Medulla oblongata (tissue), 1 donor: ENCODE results near the gene TAC1.
"Not testable (repeated sequence)": the region's sequence is repeated elsewhere in the genome, so short reads cannot be mapped to it uniquely, and the experiment has no call there.

ENCODE experiments used
- DNase-seq: peaks from one replicate; pipeline ENCODE4 v3.0.0-alpha.2; 2015; ENCODE audit errors: extremely low spot score

The TAC1 gene, protein sequence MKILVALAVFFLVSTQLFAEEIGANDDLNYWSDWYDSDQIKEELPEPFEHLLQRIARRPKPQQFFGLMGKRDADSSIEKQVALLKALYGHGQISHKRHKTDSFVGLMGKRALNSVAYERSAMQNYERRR

DNA sequence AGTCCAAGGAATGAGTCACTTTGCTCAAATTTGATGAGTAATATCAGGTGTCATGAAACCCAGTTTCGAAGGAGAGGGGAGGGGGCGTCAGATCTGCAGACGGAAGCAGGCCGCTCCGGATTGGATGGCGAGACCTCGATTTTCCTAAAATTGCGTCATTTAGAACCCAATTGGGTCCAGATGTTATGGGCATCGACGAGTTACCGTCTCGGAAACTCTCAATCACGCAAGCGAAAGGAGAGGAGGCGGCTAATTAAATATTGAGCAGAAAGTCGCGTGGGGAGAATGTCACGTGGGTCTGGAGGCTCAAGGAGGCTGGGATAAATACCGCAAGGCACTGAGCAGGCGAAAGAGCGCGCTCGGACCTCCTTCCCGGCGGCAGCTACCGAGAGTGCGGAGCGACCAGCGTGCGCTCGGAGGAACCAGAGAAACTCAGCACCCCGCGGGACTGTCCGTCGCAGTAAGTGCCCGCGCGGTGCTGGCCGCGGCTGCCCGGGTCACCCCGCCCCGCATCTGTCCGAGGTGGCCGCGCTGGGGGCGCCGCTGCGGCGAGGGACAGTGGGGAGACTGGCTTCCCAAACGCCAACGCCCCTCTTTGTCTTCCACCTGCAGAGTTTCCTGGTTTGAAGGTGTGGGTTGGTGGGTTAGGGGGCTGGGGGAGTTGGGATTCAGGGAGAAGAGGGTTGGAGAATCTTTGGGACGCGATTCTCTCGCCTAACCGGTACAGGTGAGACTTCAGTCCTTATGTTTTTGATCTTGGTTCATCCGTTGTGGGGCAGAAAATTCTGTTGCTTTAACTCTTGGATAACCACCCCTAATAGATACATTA is at the start of gene TAC1:
TAC1 (plus strand) TSS at position 351 of the 829 bp plus-strand sequence. CDS start 527 bp downstream, outside the sequence.
- DNase-seq = no peak

DNA sequence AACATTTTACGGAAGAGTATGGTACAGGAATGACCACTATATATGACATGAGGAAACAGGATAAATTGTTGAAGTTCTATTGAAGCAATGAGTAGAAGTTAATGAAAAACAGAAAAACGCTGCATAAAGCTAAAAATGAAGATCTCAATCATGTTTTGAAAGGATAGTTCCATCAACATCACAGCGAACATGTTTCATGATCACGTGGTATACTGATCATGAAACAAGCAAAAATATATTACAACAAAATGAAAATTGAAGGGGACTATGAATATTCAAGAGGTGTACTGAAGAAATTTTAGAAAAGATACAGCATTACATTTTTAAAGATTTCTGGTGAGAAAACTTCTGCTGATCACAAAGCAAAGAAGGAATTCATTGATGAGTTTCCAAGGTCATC is 45.9 kb upstream of the TAC1 start:
- DNase-seq = no peak

DNA sequence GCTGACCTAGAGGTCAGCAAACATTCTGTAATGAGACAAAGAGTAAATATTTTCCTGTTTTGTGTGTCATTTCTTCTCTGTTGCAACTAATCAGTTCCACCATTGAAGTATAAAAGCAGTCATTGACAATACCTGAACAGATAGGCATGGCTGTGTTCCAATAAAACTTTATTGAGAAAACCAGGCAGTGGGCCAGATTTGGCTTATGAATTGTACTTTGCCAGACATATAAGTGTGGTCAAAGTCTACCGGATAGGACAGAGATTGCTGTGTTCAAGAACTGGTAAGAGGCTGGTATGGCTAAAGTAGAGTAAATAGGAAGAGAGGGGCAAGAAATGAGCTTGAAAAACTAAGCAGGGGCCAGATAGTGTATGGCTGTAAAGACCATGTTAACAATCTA is 38.3 kb upstream of the TAC1 start:
- no peak for DNase-seq

DNA sequence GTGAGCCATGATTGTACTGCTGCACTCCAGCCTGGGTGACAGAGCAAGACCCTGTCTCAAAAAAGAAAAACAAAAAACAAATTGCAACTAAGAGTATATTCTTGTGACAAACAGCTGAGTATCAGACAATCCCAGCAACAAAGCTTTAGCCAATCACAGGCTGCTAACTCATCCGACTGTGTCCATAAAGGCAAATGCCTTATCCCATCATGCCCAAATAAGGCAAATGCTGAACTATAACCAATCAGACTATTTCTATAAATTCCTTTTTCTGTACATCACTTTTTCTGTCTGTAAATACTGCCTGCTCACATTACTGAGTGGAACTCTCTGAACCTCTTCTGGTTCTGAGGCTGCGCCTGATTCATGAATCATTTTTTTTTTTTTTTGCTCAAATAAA is 37.5 kb upstream of the TAC1 start:
- DNase-seq = no peak

DNA sequence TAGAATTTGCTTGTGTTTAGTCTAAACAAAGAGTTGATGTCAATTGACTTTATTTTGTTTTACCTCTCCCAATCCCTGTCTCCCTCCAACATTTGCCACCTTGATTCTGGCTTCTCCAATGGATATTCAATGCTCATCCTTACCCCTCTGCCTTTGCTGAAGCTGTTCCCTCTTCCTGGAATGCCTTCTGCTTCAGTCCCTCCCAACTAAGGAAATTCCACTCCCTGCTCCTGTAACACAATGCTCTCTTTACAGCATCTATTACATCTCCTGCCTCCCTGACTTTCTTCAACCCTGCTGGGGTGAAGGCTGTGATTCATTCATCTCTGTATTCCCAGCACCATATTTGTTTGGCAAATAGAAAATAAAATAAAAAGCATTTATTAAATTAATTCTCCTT is 34.5 kb upstream of the TAC1 start:
- no peak for DNase-seq

DNA sequence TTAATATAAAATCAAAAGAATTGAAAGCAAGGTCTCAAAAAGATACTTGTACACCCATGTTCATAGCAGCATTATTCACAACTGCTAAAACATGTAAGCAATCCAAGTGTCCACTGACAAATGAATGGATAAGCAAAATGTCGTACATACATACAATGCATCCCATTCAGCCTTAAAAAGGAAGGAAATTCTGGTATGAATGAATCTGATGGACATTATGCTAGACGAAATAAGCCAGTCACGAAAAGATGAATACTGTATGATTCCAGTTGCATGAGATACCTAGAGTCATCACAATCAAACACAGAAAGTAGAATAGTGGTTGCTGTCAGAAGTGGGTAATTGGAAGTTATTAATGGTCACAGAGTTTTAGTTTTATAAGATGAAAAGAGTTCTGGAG is 9.5 kb upstream of the TAC1 start:
- DNase-seq = no peak

DNA sequence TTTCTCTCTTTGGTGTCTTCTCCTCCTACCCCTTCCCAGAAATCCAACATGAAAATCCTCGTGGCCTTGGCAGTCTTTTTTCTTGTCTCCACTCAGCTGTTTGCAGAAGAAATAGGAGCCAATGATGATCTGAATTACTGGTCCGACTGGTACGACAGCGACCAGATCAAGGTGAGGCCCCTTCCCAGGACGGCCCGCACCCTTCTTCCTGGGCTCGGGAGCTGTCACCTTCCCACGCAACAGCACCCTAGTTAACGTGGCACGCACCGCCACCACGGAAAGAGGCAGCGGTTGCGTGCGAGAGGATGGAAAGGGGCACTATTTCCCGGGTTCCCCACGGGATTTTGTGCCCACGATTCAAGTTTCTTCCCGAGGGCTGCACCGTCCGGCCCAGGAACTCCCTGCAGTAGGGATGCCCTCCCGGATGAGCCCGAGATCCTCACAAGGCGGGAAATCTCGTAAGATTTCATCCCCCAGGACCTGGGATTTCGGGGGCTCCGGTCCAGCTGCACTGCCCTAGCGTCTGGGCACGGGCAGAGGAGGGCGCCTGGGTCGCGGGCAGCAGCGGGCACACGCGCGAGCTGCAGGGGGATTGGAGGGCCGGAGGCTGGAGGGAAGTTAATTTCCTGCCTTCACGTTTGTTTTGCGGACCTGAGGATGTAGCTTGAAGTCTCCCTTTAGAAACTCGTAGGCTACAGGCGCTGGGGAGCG is 834 bp downstream of the TAC1 start:
- DNase-seq = no peak

DNA sequence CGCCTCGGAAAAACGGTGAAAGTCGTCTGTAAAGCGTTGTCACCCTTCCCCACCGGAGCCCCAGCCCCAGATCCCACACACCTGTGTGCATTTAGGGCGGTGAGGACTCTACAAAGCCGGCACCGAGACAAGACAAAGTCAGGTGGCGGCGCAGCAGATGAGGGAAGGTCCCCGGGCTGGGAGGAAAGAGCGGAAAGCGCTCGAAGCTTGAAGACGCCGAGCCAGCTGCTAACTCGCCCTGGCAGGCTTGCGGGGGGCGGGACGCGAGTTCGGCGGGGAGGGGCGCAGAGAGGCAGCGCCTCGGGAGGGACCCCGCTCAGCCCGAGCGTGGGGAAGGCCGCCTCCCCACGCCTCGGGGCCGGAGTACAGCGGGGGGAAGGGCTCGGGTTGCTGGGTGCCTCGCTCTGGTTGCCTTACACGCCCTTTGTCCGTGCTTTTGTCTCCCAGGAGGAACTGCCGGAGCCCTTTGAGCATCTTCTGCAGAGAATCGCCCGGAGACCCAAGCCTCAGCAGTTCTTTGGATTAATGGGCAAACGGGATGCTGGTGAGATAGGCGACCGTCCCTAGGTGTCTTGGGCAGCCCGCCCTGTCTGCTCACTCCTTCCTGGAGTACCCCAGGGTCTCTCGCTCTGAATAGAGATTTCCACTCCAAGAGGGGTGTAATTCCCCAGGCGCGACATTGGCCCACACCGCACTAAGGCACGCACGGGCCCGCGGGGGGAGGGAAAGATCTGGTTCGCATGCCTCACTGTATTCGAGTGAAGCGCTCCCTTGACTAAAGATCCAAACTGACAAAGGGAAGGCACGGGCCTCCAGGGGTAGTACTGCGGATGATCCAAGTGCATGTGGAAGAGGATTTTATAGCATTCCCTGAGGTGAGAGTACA is 1.6 kb downstream of the TAC1 start:
- no peak for DNase-seq

DNA sequence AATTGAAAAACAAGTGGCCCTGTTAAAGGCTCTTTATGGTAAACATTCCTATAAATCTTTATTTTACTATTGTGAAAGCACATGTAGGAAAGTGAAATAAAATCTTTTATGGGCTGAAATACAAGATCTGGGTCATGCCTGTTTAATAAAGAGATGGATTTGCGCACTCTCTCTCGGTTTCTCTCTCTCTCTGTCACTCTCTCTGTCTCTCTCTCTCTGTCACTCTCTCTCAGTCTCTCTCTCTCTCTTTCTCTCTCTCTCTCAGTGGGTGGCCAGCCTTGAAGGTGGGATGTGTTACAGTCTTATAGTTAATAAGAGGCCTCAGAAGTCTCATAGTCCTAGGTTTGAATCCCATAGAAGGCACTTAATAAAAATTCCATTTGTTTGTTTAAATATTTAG is 2.4 kb downstream of the TAC1 start:
- DNase-seq = no peak

DNA sequence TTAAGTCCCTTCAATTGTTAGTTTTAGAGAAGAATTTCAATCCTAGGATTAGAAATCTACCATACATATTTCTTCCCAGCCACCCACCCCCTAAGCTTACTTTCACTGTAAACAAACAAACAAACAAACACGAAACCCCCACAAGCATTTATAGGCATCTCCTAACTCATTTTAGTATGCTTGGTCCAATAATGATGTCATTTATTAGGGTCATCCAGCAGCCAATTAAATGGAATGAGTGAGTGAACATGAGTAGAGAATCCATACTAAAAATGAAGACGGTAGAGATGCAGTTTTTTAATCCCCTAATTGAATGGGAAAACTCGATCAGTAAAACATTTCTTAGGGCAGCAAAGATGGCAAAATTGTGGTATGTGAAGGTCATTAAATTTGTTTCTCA is 3.2 kb downstream of the TAC1 start:
- no peak for DNase-seq

DNA sequence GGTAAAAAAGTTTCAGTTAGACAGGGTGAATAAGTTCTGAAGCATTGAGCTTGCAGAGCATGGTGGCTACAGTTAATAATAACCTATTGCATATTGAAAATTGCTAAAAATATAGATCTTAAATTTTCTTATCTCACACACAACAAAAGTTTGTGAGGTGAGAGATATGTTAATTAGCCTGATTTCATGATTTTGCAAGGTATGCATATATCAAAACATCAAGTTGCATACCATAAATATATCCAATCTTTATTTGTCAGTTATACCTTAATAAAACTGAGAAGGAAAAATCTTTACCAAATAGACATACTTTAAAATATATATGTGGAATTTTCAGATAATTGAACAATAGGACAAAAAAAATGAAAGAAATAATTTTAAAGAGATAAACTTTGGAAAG is 16.6 kb downstream of the TAC1 start:
- no peak for DNase-seq

DNA sequence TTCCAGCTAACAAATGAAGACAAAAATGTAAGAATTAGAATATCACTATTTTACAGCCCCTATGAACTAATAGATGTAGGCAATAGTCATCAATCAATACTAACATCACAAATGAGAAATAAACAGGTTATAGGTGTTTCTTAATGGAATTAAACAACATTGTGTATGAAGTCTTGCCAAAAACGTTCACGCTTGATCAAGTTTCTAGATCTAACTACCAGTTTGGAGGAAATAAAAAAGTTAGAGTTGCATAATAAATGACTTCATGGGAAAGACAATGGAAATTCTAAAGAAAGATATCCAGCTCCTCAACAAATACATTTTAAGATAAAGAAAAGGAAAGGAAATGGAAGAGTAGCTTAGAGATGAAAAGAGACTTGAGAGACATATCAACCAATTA is 19.7 kb downstream of the TAC1 start:
- no peak for DNase-seq

DNA sequence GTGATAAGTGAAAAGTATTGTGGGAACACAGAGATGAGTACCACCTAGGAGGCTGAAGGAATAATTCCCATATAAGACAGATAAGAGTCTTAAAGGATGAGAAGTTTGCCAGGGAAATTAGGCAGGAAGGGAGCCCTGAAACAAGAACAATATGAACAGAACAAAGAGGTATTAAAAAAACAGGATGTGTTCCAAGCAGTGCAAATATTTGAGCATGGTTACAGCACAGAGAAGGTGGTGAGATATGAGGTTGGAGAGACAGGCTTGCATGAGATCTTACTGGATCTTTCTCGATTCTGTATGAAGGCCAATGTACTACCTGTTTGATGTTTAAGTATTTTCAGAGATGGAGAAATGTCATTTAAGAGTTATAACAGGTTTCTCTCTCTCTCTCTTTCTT is 20.3 kb downstream of the TAC1 start:
- DNase-seq = no peak

DNA sequence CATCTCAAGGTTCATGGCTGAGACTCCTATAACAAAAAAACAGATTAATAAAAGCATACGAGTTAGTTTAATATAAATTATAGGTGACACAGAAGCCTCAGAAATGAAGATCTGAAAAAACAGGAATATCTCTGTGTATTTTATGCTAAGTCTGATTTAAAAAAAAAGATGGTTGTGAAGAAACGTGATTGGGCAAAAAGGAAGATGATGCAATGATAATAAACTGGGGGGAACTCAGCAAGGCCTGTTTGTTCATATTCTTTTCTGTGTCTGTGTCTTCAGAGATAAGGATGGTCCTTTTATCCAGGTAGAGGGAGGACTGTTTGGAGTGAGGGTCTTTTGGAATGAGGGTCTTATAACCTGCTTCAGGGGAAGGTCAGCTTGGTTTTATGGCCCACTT is 25.9 kb downstream of the TAC1 start:
- DNase-seq = no peak

DNA sequence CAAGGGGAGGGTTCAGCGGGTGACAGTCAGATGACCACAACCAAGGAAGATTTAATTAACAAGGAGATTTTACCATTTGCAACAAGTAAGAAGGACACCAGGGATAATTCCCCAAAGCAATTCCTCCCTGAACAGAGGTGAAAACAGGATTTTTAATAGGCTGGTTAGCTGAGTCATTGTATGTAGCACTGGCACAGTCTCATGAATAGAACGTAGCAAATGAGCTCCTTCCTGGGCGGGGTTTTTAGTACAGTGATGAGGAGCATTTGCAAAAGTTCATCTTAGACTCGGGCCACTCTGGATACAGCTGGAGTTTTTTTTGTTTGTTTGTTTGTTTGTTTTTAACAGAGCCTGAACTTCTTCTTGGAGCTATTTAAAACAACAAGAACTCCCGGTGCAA is 39.0 kb downstream of the TAC1 start:
- no peak for DNase-seq

DNA sequence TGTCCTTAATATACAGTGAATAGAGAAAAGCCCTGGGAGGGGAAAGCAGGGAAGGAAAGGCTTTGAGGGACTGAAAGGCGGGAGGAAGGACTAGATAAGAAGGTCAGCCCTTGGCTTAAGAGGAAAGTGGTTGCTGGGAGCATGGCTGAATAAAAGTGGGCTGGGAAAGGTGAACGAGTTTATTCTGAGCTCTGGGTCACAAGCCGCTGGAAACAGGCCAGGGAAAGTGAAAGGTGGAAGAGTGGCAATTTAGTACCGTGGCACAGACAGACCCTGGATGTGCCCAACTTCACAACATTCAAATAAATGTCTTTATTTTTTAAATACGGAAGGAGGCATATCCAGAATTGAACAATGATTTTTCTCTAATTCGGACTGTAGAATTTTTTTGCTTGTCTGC is 39.7 kb downstream of the TAC1 start:
- no peak for DNase-seq

DNA sequence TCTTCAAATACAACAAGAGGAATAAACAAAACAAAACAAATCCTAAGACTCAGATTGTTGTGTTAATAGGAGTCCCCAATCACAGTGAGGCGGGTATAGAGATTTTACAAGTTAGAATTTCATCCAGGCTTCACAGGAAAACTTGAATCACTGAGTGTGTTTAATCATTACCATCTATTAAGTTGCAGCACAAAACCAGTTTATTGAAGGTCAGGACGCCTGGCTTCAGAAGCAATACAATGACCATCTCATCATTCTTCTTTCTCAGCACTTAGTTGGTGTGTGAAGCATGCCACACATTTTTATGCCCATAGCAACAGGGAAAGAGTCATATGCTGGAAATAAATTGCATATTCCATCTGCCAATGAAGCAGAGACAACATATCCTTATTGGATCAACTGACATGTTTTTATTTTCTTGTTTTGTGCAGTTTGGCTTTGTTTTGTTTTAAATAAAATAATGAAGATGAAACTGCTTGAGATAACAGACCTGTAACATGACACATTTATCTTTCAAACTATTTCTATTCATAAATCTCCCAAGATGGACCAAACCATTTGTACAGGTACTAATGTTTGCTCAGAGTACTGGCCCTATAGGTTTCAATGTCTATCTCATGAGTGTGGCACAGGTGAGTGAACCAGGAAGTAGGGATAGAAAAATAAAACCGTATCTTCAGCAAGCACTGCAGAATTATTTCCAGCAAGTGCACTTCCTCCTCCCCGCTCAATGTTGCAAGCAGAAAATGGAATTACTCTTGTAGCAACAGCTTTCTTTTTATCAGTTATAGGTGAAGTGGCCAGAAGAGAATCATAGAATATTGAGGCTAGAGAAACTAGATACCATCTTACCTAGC is 40.4 kb downstream of the TAC1 start:
- no peak for DNase-seq

DNA sequence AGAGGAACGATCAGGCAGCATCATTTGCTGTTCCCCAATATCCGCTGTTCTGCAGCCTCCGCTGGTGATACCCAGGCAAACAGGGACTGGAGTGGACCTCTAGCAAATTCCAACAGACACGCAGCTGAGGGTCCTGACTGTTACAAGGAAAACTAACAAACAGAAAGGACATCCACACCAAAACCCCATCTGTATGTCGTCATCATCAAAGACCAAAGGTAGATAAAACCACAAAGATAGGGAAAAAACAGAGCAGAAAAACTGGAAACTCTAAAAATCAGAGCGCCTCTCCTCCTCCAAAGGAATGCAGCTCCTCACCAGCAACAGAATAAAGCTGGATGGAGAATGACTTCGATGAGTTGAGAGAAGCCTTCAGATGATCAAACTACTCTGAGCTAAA is 54.5 kb downstream of the TAC1 start:
- DNase-seq = not testable (repeated sequence)
